A673 (cell line): ENCODE data around the gene PEAK3. TPM values are rescaled to one million over a fixed set of nuclear protein-coding genes. Genes with fewer than 3 reads are reported as not detected.

Experiments used
- BruUV-seq: library from RNA; stranded (reverse); fragments of 400-500 nt; replicated peaks from 2 replicates; lab custom pipeline; 2021; lab: Mats Ljungman, UMichigan
- CTCF ChIA-PET: fragments of 300-600 bp; sonication (Branson Sonifier 250); formaldehyde crosslinking; loops from one replicate; lab custom pipeline; 2022; ENCODE audit warnings: antibody characterized with exemption; lab: Charles Lee
- POLR2A ChIA-PET: fragments of 300-600 bp; sonication (Branson Sonifier 250); formaldehyde crosslinking; loops from one replicate; lab custom pipeline; 2022; ENCODE audit warnings: antibody characterized with exemption; ENCODE audit not compliant: low non-redundant PET; lab: Charles Lee
- DNase-seq: peaks from one replicate; pipeline ENCODE4 v3.0.0-alpha.2; 2015; ENCODE audit warnings: low spot score
- H3K27ac ChIP-seq: fragments of 200-600 bp; sonication (generic); 2 replicates; pipeline ENCODE4 v1.5.1; 2016; ENCODE audit warnings: mixed run types, low read depth, mild to moderate bottlenecking, mixed read lengths, antibody characterized with exemption, low read length; ENCODE audit not compliant: poor library complexity, severe bottlenecking
- H3K27me3 ChIP-seq: fragments of 200-600 bp; sonication (generic); replicated peaks from 2 replicates; pipeline ENCODE4 v1.6.1; 2017; ENCODE audit warnings: mixed run types, low read depth, mild to moderate bottlenecking, mixed read lengths, antibody characterized with exemption, low read length; ENCODE audit not compliant: insufficient read depth, poor library complexity
- H3K36me3 ChIP-seq: fragments of 200-600 bp; sonication (generic); 2 replicates; pipeline ENCODE4 v1.6.1; 2016; ENCODE audit warnings: mixed run types, mild to moderate bottlenecking, mixed read lengths, antibody characterized with exemption, low read length; ENCODE audit not compliant: insufficient read depth, poor library complexity, severe bottlenecking
- H3K4me1 ChIP-seq: fragments of 200-600 bp; sonication (generic); 2 replicates; pipeline ENCODE4 v1.6.1; 2017; ENCODE audit warnings: mixed run types, mild to moderate bottlenecking, mixed read lengths, antibody characterized with exemption, low read length; ENCODE audit not compliant: insufficient read depth, poor library complexity, severe bottlenecking
- H3K4me3 ChIP-seq: fragments of 200-600 bp; sonication (generic); 2 replicates; pipeline ENCODE4 v1.5.1; 2016; ENCODE audit warnings: low read depth, mixed run types, mild to moderate bottlenecking, mixed read lengths, low read length; ENCODE audit not compliant: poor library complexity, severe bottlenecking
- H3K9me3 ChIP-seq: fragments of 200-600 bp; sonication (generic); 2 replicates; pipeline ENCODE4 v1.6.1; 2016; ENCODE audit warnings: mixed run types, low read depth, mild to moderate bottlenecking, mixed read lengths, antibody characterized with exemption, low read length; ENCODE audit not compliant: poor library complexity, severe bottlenecking
- CTCF ChIP-seq: fragments of 300-800, 200-600 bp; sonication (generic); conservative IDR thresholded peaks from 2 replicates; pipeline ENCODE4 v1.5.1; 2017; ENCODE audit warnings: low read depth, mild to moderate bottlenecking, antibody characterized with exemption, low read length, moderate library complexity, mixed read lengths
- EZH2 ChIP-seq: fragments of 200-600 bp; sonication (generic); IDR thresholded peaks from 2 replicates; pipeline ENCODE4 v1.6.1; 2017; ENCODE audit warnings: borderline replicate concordance, low read depth, mild to moderate bottlenecking, mixed read lengths, antibody characterized with exemption, low read length; ENCODE audit not compliant: poor library complexity, severe bottlenecking
- intact Hi-C: fragments of 100-400 bp; cut with micrococcal nuclease; formaldehyde crosslinking; loops from one replicate; pipeline ENCODE4 v1.10.0; 2022; ENCODE audit not compliant: unreplicated experiment
- total RNA-seq: library from RNA; stranded (reverse); gene quantifications from 2 replicates; pipeline ENCODE4 v1.2.3, GENCODE V29; 2021

The PEAK3 gene
- total RNA-seq, 1 experiment from 2014 or later: not detected

- H3K9me3 ChIP-seq: no peaks in the 10 kb centered on the region
- no TSS peak for BruUV-seq
- ChIA-PET POLR2A (no interaction called here), CTCF (no interaction called here)
- H3K27me3 ChIP-seq: no peaks in the 10 kb centered on the region
- no peak for TF ChIP-seq CTCF
- no peak for TF ChIP-seq EZH2
- no peaks in the 10 kb centered on the region for H3K4me1 ChIP-seq
- peaks cover 11% of the 10 kb centered on the region for H3K36me3 ChIP-seq
- intact Hi-C loops: no loop called here
- no peak overlapping the region for H3K4me3 ChIP-seq
- H3K27ac ChIP-seq: no peak overlapping the region
- DNase-seq: no peak
Measured at GRCh38 chr19:2320939-2321338, 39.0 kb upstream of the PEAK3 start.

DNA sequence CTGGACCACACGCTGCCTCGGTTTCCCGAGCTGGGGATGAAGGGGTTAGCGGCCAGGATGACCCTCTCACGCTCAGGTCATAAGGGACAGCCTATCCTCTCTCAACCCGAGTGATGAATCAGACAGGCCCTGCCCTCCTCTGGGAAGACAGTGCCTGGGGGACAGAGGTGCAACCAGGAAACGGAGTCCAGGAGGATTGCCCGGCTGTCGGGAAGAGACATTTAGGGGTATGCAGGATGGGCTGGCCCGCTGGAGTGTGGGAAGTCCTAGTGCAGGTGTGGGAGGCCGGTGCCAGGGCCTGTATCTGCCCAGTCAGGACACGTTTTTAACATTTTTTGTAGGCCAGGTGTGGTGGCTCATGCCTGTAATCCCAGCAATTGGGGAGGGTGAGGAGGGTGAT lies 38.1 kb upstream of the PEAK3 start:
- no peak overlapping the region for H3K27ac ChIP-seq
- POLR2A ChIA-PET: no interaction called here
- no peaks in the 10 kb centered on the region for H3K4me1 ChIP-seq
- H3K4me3 ChIP-seq: no peak overlapping the region
- intact Hi-C loops: no loop called here
- H3K27me3 ChIP-seq: no peaks in the 10 kb centered on the region
- no peaks in the 10 kb centered on the region for H3K9me3 ChIP-seq
- TF ChIP-seq EZH2 (no peak), CTCF (no peak)
- BruUV-seq: no TSS peak
- peaks cover 11% of the 10 kb centered on the region for H3K36me3 ChIP-seq
- CTCF ChIA-PET: no interaction called here
- no peak for DNase-seq

DNA sequence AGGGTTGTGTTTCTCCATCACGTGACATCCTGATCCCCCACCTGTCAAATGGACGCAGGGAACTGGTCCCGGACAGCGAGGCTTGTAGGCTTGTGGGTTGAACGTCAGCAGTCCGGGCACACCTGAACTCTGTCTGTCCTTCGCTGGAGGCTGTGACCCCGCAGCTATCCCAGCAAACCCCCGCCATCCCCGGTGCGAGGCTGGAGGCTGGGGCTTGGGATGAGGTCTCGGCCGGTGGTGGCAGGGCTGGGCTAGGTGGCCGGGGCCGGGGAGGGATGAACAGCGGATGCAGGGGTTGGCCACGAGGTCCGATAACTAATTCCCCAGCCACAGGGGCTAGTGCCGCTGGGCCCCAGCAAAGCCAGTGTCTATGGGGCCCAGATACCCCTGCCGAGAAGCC lies 37.6 kb upstream of the PEAK3 start:
- Histone ChIP-seq H3K4me1 (no peaks in the 10 kb centered on the region), H3K36me3 (peaks cover 11% of the 10 kb centered on the region), H3K9me3 (no peaks in the 10 kb centered on the region), H3K27me3 (no peaks in the 10 kb centered on the region), H3K4me3 (no peak overlapping the region), H3K27ac (no peak overlapping the region)
- BruUV-seq: no TSS peak
- TF ChIP-seq EZH2: no peak
- no peak for TF ChIP-seq CTCF
- POLR2A ChIA-PET: no interaction called here
- CTCF ChIA-PET: no interaction called here
- intact Hi-C loops: no loop called here
- no peak for DNase-seq
